DND-41 (cell line): Measurements from ENCODE around the gene TMEM18.

ENCODE experiments used
- EZH2 ChIP-seq: IDR thresholded peaks from 3 replicates; pipeline ENCODE4 v1.6.1; 2012; ENCODE audit warnings: borderline replicate concordance, low read depth, mild to moderate bottlenecking, moderate library complexity, low read length, inconsistent platforms; ENCODE audit not compliant: severe bottlenecking
- TF ChIP-seq, protein P1 (sequence below): IDR thresholded peaks from 2 replicates; pipeline ENCODE4 v1.5.1; 2012; ENCODE audit warnings: borderline replicate concordance, low read length, moderate library complexity, mild to moderate bottlenecking; ENCODE audit not compliant: poor library complexity, severe bottlenecking; ENCODE audit errors: extremely low read depth

- TF ChIP-seq, protein P1, sequence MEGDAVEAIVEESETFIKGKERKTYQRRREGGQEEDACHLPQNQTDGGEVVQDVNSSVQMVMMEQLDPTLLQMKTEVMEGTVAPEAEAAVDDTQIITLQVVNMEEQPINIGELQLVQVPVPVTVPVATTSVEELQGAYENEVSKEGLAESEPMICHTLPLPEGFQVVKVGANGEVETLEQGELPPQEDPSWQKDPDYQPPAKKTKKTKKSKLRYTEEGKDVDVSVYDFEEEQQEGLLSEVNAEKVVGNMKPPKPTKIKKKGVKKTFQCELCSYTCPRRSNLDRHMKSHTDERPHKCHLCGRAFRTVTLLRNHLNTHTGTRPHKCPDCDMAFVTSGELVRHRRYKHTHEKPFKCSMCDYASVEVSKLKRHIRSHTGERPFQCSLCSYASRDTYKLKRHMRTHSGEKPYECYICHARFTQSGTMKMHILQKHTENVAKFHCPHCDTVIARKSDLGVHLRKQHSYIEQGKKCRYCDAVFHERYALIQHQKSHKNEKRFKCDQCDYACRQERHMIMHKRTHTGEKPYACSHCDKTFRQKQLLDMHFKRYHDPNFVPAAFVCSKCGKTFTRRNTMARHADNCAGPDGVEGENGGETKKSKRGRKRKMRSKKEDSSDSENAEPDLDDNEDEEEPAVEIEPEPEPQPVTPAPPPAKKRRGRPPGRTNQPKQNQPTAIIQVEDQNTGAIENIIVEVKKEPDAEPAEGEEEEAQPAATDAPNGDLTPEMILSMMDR = no peak
- no peak for TF ChIP-seq EZH2
These were observed 3.4 kb downstream of the TMEM18 start for GRCh38 chr2:673615-674320.
